ENCODE data around the gene FBXW7. TPM values are rescaled to one million over a fixed set of nuclear protein-coding genes. Genes with fewer than 3 reads are reported as not detected.
A peak's percentile ranks its signal among the peaks of the same experiment; 100 is the strongest.

FBXW7 gene
- total RNA-seq, 1 experiment from 2014 or later = 27.1 TPM

- no peak overlapping the region for H3K23ac ChIP-seq (ENCODE audit: insufficient read length, low read depth, low read length)
- no peak overlapping the region for H2BK20ac ChIP-seq (ENCODE audit: low read depth, low read length, poor library complexity, severe bottlenecking)
- H4K5ac ChIP-seq (ENCODE audit: insufficient read length, low read depth, low read length) = no peak overlapping the region
- peak overlapping the region; percentile 3 for H3K4me2 ChIP-seq (ENCODE audit: insufficient read depth, insufficient read length, low read length)
- DNase-seq = peak; percentile 56
- H3K14ac ChIP-seq (ENCODE audit: insufficient read depth, low read length) = peak overlapping the region; percentile 27; the same call in 1 of the 2 replicates
- no peak overlapping the region for H3T11ph ChIP-seq (ENCODE audit: low read length)
- H2BK15ac ChIP-seq (ENCODE audit: low read depth, low read length) = no peak overlapping the region
- no peak overlapping the region for H3K4ac ChIP-seq (ENCODE audit: low read depth, low read length)
- H2AK5ac ChIP-seq (ENCODE audit: insufficient read length, low read length) = no peak overlapping the region
- H4K20me1 ChIP-seq (ENCODE audit: control insufficient read depth, insufficient read depth, insufficient read length) = no peaks in the 10 kb centered on the region
- H3K27ac ChIP-seq (ENCODE audit: insufficient read length, low read depth, low read length) = no peak overlapping the region
- H4K8ac ChIP-seq (replicated peaks; ENCODE audit: insufficient read length, low read depth, low read length) = no peak overlapping the region
- H2BK120ac ChIP-seq (ENCODE audit: low read depth, low read length, poor library complexity, severe bottlenecking) = no peak overlapping the region
- no peak overlapping the region for H3K9ac ChIP-seq (ENCODE audit: extremely low read depth, insufficient read length, low read length)
- no peak overlapping the region for H2BK5ac ChIP-seq (ENCODE audit: insufficient read length, low read length)
- H3K27me3 Mint-ChIP-seq (ENCODE audit: low read depth) = 0 out of 2 replicates have a peak, but pooled peaks cover 1% of the 10 kb centered on the region
- H3K79me1 ChIP-seq (ENCODE audit: insufficient read depth, low read depth, low read length, poor library complexity, severe bottlenecking) = no peaks in the 10 kb centered on the region
- no peak overlapping the region for H3K18ac ChIP-seq (ENCODE audit: insufficient read length, low read depth, low read length)
- H3K36me3 Mint-ChIP-seq (ENCODE audit: insufficient read depth in 1 of 3, low read depth in 3 of 3) = no peaks in the 10 kb centered on the region
- no CpG with 5 or more reads among the region's 9 CpGs for WGBS (ENCODE audit: extremely low coverage, insufficient read length, low lambda C conversion rate)
- H3K27ac Mint-ChIP-seq = peak overlapping the region in 2 of 3 experiments; percentile 29 to 61; a peak in 3 of 7 replicates
- no peaks in the 10 kb centered on the region for H3K9me3 Mint-ChIP-seq
- peaks cover 24 to 35% of the 10 kb centered on the region in 2 experiments for H3K4me1 Mint-ChIP-seq
- H3K9me3 ChIP-seq (ENCODE audit: control insufficient read depth, low read depth, low read length) = no peaks in the 10 kb centered on the region
- no peaks in the 10 kb centered on the region for H3K23me2 ChIP-seq (ENCODE audit: insufficient read length, low read depth, low read length, poor library complexity, severe bottlenecking)
- no peaks in the 10 kb centered on the region for H3K27me3 ChIP-seq (ENCODE audit: insufficient read depth, low read length)
- no peak overlapping the region for H2BK12ac ChIP-seq (ENCODE audit: insufficient read length, low read depth, low read length)
- TF ChIP-seq, protein P1, sequence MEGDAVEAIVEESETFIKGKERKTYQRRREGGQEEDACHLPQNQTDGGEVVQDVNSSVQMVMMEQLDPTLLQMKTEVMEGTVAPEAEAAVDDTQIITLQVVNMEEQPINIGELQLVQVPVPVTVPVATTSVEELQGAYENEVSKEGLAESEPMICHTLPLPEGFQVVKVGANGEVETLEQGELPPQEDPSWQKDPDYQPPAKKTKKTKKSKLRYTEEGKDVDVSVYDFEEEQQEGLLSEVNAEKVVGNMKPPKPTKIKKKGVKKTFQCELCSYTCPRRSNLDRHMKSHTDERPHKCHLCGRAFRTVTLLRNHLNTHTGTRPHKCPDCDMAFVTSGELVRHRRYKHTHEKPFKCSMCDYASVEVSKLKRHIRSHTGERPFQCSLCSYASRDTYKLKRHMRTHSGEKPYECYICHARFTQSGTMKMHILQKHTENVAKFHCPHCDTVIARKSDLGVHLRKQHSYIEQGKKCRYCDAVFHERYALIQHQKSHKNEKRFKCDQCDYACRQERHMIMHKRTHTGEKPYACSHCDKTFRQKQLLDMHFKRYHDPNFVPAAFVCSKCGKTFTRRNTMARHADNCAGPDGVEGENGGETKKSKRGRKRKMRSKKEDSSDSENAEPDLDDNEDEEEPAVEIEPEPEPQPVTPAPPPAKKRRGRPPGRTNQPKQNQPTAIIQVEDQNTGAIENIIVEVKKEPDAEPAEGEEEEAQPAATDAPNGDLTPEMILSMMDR (conservative IDR thresholded peaks at IDR 0.05) = no peak
- H4K91ac ChIP-seq (ENCODE audit: insufficient read length, low read depth, low read length) = no peak overlapping the region
- H3K79me2 ChIP-seq (ENCODE audit: insufficient read depth, low read length) = no peaks in the 10 kb centered on the region
- H3K4me3 Mint-ChIP-seq = peak overlapping the region in 1 of 2 experiments; percentile 37; a peak in 2 of 5 replicates
- peaks cover 7% of the 10 kb centered on the region; the same call in 1 of the 2 replicates for H3K4me1 ChIP-seq (ENCODE audit: insufficient read depth, low read length)
- H3K56ac ChIP-seq (ENCODE audit: insufficient read length, low read depth, low read length) = no peak overlapping the region
- H2AFZ ChIP-seq (ENCODE audit: low read length) = no peak overlapping the region
Measured at GRCh38 chr4:152278505-152279233, 257.2 kb downstream of the FBXW7 start.
